Tibial artery (tissue), 4 donors: ENCODE data around the gene PDGFA.

ENCODE experiments used
- DNase-seq, 2 donors: peaks; one replicate each; pipeline ENCODE4 v3.0.0-alpha.2; 2019
- H3K27ac ChIP-seq, 2 donors: fragments of 200-600 bp; sonication (generic) in 1 of 2; 1 replicate in 1 of 2; 2 replicates in 1 of 2; pipeline ENCODE4 v1.5.1; 2018 to 2019; ENCODE audit warnings: mild to moderate bottlenecking in 1 of 2
- H3K27me3 ChIP-seq, 2 donors: fragments of 200-600 bp; sonication (generic) in 1 of 2; one replicate each; pipeline versions ENCODE4 v1.5.1 to v1.6.0; 2016 to 2019
- H3K36me3 ChIP-seq, 3 donors: fragments of 200-600 bp; sonication (generic) in 2 of 3; one replicate each; pipeline ENCODE4 v1.5.1; 2016 to 2019; ENCODE audit warnings: mild to moderate bottlenecking in 2 of 3
- H3K4me1 ChIP-seq, 4 donors: fragments of 200-600 bp; sonication (generic) in 2 of 4; 1 replicate in 3 of 4; 2 replicates in 1 of 4; pipeline ENCODE4 v1.5.1; 2016 to 2019
- H3K4me3 ChIP-seq, 2 donors: fragments of 200-600 bp; sonication (generic) in 1 of 2; 1 replicate in 1 of 2; 2 replicates in 1 of 2; pipeline ENCODE4 v1.5.1; 2018 to 2019; ENCODE audit warnings: mild to moderate bottlenecking in 2 of 2
- H3K9me3 ChIP-seq, 3 donors: fragments of 200-600 bp; sonication (generic) in 1 of 3; one replicate each; pipeline ENCODE4 v1.5.1; 2016 to 2019
- intact Hi-C: fragments of 100-400 bp; cut with DNase I; formaldehyde crosslinking; loops from one replicate; pipeline ENCODE4 v1.15.0; 2023; ENCODE audit warnings: low total_unique reads
- TF ChIP-seq, protein P1 (sequence below), 2 experiments: fragments of 200-600 bp in 1 of 2; fragments of 450-650 bp in 1 of 2; IDR thresholded peaks; one replicate each; pipeline ENCODE4 v1.5.1; 2017 to 2019; ENCODE audit warnings: antibody characterized with exemption in 2 of 2, mild to moderate bottlenecking in 1 of 2, moderate library complexity in 1 of 2

PDGFA gene

DNA sequence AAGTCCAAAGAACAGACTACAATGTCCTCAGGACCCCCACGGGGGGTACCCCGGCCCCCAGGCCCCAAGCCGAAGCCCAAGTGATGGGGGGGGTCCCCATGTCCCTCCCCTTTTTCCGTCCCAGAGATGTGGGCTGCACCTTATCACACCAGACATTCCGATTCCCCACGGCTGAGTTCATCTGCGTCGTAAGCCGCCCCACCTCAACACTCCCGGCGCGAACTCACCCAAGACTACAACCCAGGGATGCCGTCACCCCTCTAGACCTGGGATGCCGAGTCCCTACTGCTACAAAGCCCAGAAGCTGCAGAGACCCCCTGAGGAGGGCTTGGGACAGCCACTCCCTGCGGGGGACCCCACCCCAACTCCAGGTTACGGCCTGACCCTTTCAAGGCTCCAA, 14.5 kb downstream of the PDGFA start:
- Histone ChIP-seq H3K9me3 (no peaks in the 10 kb centered on the region), H3K27ac (peak overlapping the region; percentile 31 to 71), H3K4me1 (peaks cover 0 to 82% (median 34%) of the 10 kb centered on the region in 4 donors), H3K27me3 (no peaks in the 10 kb centered on the region), H3K36me3 (peaks cover 46 to 89% (median 89%) of the 10 kb centered on the region in 3 donors), H3K4me3 (no peak overlapping the region)
- peak in 1 of 2 donors; percentile 52 for DNase-seq
- TF ChIP-seq, protein P1, sequence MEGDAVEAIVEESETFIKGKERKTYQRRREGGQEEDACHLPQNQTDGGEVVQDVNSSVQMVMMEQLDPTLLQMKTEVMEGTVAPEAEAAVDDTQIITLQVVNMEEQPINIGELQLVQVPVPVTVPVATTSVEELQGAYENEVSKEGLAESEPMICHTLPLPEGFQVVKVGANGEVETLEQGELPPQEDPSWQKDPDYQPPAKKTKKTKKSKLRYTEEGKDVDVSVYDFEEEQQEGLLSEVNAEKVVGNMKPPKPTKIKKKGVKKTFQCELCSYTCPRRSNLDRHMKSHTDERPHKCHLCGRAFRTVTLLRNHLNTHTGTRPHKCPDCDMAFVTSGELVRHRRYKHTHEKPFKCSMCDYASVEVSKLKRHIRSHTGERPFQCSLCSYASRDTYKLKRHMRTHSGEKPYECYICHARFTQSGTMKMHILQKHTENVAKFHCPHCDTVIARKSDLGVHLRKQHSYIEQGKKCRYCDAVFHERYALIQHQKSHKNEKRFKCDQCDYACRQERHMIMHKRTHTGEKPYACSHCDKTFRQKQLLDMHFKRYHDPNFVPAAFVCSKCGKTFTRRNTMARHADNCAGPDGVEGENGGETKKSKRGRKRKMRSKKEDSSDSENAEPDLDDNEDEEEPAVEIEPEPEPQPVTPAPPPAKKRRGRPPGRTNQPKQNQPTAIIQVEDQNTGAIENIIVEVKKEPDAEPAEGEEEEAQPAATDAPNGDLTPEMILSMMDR (IDR thresholded peaks at IDR 0.05) = no peak
- intact Hi-C loops = no loop called here

DNA sequence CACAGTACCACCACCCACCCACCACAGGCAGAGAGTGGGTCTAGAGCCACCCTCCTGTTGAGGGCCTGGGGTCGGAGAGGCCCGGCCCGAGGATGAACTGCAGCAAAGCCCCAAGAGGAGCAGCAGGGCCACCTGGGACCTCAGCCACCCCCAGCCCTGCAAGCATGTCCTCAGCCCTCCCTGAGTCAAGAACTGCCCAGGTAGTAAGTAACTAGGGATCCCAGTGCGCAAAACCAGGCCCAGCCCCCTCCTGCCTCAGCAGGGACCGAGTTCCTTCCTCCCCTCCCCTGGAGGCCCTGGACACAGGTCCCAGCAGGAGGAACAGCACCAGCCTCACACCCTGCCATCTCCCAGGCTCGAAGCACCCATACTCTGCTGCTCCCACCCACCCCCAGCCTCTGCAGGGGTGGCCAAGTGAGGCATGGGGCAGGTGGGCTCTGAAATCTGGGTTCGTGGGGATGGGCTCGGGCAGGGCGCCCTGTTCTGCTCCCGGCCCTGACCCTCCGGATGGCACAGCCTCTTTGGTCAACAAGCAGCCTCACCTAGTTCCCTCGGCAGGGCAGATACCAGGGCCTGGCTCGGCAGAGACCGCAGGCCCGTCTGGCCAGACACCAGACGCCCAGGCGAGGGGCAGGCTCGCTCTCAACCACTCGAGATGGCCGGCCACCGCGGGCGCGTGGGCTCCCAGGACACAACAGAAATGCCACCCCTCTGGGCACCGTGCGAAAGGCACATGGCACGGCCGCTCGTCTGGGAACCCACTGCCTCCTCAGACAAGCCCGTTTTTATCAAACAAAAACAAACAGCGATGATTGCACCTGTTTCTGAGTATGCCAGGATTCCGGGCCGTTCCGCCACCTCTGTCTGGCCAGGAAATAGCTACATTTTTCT, 15.2 kb downstream of the PDGFA start:
- DNase-seq = peak in 1 of 2 donors; percentile 69
- H3K4me3 ChIP-seq = no peak overlapping the region
- H3K27ac ChIP-seq = peak overlapping the region; percentile 31 to 71
- no peaks in the 10 kb centered on the region for H3K27me3 ChIP-seq
- TF ChIP-seq, protein P1 (IDR thresholded peaks at IDR 0.05) = no peak
- peaks cover 46 to 89% (median 89%) of the 10 kb centered on the region in 3 donors for H3K36me3 ChIP-seq
- no peaks in the 10 kb centered on the region for H3K9me3 ChIP-seq
- peaks cover 0 to 82% (median 37%) of the 10 kb centered on the region in 4 donors for H3K4me1 ChIP-seq
- intact Hi-C loops = no loop called here

DNA sequence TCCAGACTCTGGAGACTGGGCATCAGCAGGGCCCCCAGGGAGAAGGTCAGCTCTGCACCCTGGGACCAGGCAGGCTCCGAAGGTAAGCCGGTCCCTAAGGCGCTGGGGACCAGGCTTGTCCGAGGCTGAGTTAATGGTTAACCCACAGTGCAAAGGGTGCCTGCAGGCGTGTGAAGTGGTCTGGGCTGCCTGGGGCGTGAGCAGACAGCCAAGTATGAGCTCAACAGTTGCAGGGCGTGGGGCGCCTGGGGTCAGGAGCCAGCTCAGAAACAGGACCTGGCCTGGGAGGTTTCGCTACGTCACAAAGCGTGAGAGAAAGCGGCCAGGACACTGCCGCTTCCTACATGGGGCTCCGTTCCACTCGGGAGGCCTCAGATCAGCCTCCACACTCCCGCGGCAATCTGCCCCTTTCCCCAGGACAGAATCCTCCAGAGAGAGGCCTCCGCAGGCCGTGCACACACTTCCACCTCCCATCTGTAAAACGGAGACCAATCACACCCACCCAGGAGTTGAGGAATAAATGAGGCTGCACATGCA, 16.0 kb downstream of the PDGFA start:
- DNase-seq = peak in 1 of 2 donors; percentile 80
- Histone ChIP-seq H3K9me3 (no peaks in the 10 kb centered on the region), H3K4me1 (peaks cover 0 to 82% (median 37%) of the 10 kb centered on the region in 4 donors), H3K4me3 (no peak overlapping the region), H3K27ac (peak overlapping the region; percentile 31 to 71), H3K27me3 (no peaks in the 10 kb centered on the region), H3K36me3 (peaks cover 46 to 89% (median 89%) of the 10 kb centered on the region in 3 donors)
- TF ChIP-seq, protein P1 (IDR thresholded peaks at IDR 0.05) = no peak
- intact Hi-C loops = no loop called here

DNA sequence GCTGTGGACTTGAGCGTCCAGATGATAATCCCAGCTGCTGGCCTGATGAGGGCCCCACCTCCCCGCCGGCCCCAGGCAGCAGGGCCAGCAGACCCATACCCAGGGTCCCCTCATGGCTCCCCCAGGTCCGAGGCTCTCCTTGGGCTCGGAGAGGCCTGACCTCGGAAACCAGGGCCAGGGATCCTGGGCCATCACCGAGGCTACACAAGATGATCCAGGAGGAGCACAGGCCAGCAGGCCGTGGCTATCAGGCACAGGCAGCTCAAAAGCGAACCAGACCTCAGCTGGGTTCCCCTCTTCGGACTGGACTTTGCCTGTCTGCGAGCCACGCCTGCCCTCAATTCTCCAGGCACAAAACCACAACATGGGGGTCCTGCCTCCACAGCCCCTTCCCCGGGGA, 17.4 kb downstream of the PDGFA start:
- H3K36me3 ChIP-seq = peaks cover 46 to 88% (median 86%) of the 10 kb centered on the region in 3 donors
- H3K27me3 ChIP-seq = no peaks in the 10 kb centered on the region
- H3K4me3 ChIP-seq = no peak overlapping the region
- peaks cover 0 to 69% (median 33%) of the 10 kb centered on the region in 4 donors for H3K4me1 ChIP-seq
- no peaks in the 10 kb centered on the region for H3K9me3 ChIP-seq
- peak in 1 of 2 donors; percentile 56 for DNase-seq
- TF ChIP-seq, protein P1 (IDR thresholded peaks at IDR 0.05) = no peak
- intact Hi-C loops = no loop called here
- no peak overlapping the region for H3K27ac ChIP-seq

DNA sequence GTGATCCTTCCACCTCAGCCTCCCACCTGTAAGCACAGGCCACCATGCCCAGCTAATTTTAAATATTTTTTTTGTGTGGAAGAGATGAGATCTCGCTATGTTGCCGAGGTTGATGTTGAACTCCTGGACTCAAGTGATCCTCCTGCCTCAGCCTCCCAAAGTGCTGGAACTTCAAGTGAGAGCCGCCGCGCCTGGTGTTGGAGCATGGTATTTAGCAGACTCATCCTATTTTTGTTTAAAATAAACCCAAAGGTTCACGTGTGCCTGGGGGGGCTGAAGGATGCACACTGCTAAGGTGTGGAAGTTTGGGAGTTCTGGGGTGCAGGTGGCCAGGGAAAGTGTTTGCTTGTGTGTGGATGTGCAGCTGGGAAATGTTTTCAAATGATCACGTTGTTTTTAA, 18.1 kb downstream of the PDGFA start:
- Histone ChIP-seq H3K4me3 (no peak overlapping the region), H3K27me3 (no peaks in the 10 kb centered on the region), H3K9me3 (no peaks in the 10 kb centered on the region), H3K36me3 (peaks cover 47 to 88% (median 86%) of the 10 kb centered on the region in 3 donors), H3K27ac (no peak overlapping the region), H3K4me1 (peaks cover 0 to 61% (median 30%) of the 10 kb centered on the region in 4 donors)
- intact Hi-C loops = no loop called here
- DNase-seq = peak in 1 of 2 donors; percentile 31
- TF ChIP-seq, protein P1 (IDR thresholded peaks at IDR 0.05) = no peak
